ENCODE results near the gene EPB41L4A. TPM values are rescaled to one million over a fixed set of nuclear protein-coding genes. Genes with fewer than 3 reads are reported as not detected.

The EPB41L4A gene
- total RNA-seq, 4 donors from 2014 or later: 10.1 to 32.9 (median 11.6) TPM

DNA sequence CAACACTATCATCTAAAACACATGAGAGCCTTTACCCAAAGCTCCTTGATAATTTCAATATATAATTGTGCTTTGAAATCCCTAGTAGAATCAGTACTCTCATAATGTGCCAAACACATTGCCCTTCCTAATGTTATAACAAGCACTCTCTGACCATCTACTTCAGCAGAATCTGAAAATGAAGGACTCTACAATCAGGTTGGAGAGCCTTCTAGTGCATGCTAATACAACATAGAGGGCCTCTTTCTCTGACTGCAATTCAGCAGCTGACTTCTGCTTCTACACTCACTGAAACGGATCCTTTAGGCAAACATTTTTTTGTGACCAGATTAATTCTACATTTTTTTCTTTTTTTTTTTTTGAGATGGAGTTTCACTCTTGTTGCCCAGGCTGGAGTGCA lies 155.6 kb downstream of the EPB41L4A start:
- Histone ChIP-seq H3K4me1 (no peaks in the 10 kb centered on the region), H3K4me3 (no peak overlapping the region), H3K9me3 (no peaks in the 10 kb centered on the region), H3K27me3 (no peaks in the 10 kb centered on the region), H3K36me3 (no peaks in the 10 kb centered on the region), H3K27ac (no peak overlapping the region)
- intact Hi-C loops (cut with DNase I; ENCODE audit: low total_unique reads) (no loop called here), in situ Hi-C loops (cut with MboI; ENCODE audit: low pct_ligation_motif_present in 1 of 4, low pct_unique_long_range_greater_than_20kb in 1 of 4, low sequenced_read_pairs in 3 of 4) (no loop called here)
- WGBS, 2 donors (ENCODE audit: low coverage in 1 of 2): 78 to 83% methylated on average over 1 of the region's 1 CpG
- no peak for DNase-seq
- TF ChIP-seq POLR2A (IDR thresholded peaks at IDR 0.05) (no peak), EP300 (IDR thresholded peaks at IDR 0.05; ENCODE audit: low read depth) (no peak), POLR2AphosphoS5 (IDR thresholded peaks at IDR 0.05) (no peak)
- TF ChIP-seq, protein P1, sequence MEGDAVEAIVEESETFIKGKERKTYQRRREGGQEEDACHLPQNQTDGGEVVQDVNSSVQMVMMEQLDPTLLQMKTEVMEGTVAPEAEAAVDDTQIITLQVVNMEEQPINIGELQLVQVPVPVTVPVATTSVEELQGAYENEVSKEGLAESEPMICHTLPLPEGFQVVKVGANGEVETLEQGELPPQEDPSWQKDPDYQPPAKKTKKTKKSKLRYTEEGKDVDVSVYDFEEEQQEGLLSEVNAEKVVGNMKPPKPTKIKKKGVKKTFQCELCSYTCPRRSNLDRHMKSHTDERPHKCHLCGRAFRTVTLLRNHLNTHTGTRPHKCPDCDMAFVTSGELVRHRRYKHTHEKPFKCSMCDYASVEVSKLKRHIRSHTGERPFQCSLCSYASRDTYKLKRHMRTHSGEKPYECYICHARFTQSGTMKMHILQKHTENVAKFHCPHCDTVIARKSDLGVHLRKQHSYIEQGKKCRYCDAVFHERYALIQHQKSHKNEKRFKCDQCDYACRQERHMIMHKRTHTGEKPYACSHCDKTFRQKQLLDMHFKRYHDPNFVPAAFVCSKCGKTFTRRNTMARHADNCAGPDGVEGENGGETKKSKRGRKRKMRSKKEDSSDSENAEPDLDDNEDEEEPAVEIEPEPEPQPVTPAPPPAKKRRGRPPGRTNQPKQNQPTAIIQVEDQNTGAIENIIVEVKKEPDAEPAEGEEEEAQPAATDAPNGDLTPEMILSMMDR (IDR thresholded peaks at IDR 0.05): no peak

- Histone ChIP-seq H3K27me3 (no peaks in the 10 kb centered on the region), H3K36me3 (no peaks in the 10 kb centered on the region), H3K27ac (no peak overlapping the region), H3K4me1 (no peaks in the 10 kb centered on the region), H3K4me3 (no peak overlapping the region), H3K9me3 (no peaks in the 10 kb centered on the region)
- TF ChIP-seq POLR2AphosphoS5 (IDR thresholded peaks at IDR 0.05): no peak
- TF ChIP-seq POLR2A (IDR thresholded peaks at IDR 0.05): no peak
- TF ChIP-seq EP300 (IDR thresholded peaks at IDR 0.05; ENCODE audit: low read depth): no peak
- TF ChIP-seq, protein P1 (IDR thresholded peaks at IDR 0.05): no peak
- in situ Hi-C loops (cut with MboI; ENCODE audit: low pct_ligation_motif_present in 1 of 4, low pct_unique_long_range_greater_than_20kb in 1 of 4, low sequenced_read_pairs in 3 of 4) (no loop called here), intact Hi-C loops (cut with DNase I; ENCODE audit: low total_unique reads) (no loop called here)
- WGBS, 2 donors (ENCODE audit: low coverage in 1 of 2): 82 to 87% methylated on average over 2 of the region's 2 CpGs
- DNase-seq: no peak
Observed at GRCh38 chr5:112258571-112258970, 160.5 kb downstream of the EPB41L4A start.

DNA sequence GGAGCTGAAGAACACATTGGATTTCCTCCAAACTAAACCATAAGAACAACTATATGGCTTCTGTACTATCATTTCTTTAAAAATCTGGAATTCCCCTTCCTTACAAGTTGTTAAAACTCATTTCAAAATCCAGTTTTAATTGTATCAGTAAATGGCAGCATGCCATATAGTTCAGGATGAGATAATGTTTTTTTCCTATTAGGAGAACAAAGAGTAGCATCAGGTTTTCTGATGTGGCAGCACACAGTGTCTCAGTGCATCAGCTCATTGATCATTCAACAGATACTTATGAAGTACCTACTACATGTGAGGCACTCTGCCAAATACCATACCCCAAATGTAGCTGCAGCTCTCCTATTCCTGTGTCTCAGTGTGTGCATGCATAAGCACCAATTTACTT lies 161.1 kb downstream of the EPB41L4A start:
- in situ Hi-C loops (cut with MboI; ENCODE audit: low pct_ligation_motif_present in 1 of 4, low pct_unique_long_range_greater_than_20kb in 1 of 4, low sequenced_read_pairs in 3 of 4): no loop called here
- H3K36me3 ChIP-seq: no peaks in the 10 kb centered on the region
- H3K4me3 ChIP-seq: no peak overlapping the region
- no peaks in the 10 kb centered on the region for H3K9me3 ChIP-seq
- TF ChIP-seq POLR2AphosphoS5 (IDR thresholded peaks at IDR 0.05) (no peak), EP300 (IDR thresholded peaks at IDR 0.05; ENCODE audit: low read depth) (no peak), POLR2A (IDR thresholded peaks at IDR 0.05) (no peak)
- TF ChIP-seq, protein P1 (IDR thresholded peaks at IDR 0.05): no peak
- intact Hi-C loops (cut with DNase I; ENCODE audit: low total_unique reads): no loop called here
- H3K27me3 ChIP-seq: no peaks in the 10 kb centered on the region
- H3K27ac ChIP-seq: no peak overlapping the region
- H3K4me1 ChIP-seq: no peaks in the 10 kb centered on the region
- DNase-seq: no peak

GRCh38 chr5:112257005-112257404 lies 162.1 kb downstream of the EPB41L4A start:
- no peaks in the 10 kb centered on the region for H3K27me3 ChIP-seq
- no peaks in the 10 kb centered on the region for H3K4me1 ChIP-seq
- H3K36me3 ChIP-seq: no peaks in the 10 kb centered on the region
- DNase-seq: no peak
- no peak overlapping the region for H3K27ac ChIP-seq
- in situ Hi-C loops (cut with MboI; ENCODE audit: low pct_ligation_motif_present in 1 of 4, low pct_unique_long_range_greater_than_20kb in 1 of 4, low sequenced_read_pairs in 3 of 4): no loop called here
- no peak for TF ChIP-seq EP300 (IDR thresholded peaks at IDR 0.05; ENCODE audit: low read depth)
- TF ChIP-seq, protein P1 (IDR thresholded peaks at IDR 0.05): no peak
- no peak for TF ChIP-seq POLR2A (IDR thresholded peaks at IDR 0.05)
- TF ChIP-seq POLR2AphosphoS5 (IDR thresholded peaks at IDR 0.05): no peak
- no peaks in the 10 kb centered on the region for H3K9me3 ChIP-seq
- no peak overlapping the region for H3K4me3 ChIP-seq
- intact Hi-C loops (cut with DNase I; ENCODE audit: low total_unique reads): no loop called here

Data from transverse colon (tissue), 4 donors.